Pericardium fibroblast (primary cell): ENCODE measurements around the gene OSCAR. TPM values are rescaled to one million over a fixed set of nuclear protein-coding genes. Genes with fewer than 3 reads are reported as not detected.

Source experiments
- total RNA-seq: library from RNA; depleted of rRNA; stranded (reverse); fragments of >200 nt; gene quantifications from 2 replicates; pipeline ENCODE4 v1.2.3, GENCODE V29; 2015

Gene OSCAR, protein sequence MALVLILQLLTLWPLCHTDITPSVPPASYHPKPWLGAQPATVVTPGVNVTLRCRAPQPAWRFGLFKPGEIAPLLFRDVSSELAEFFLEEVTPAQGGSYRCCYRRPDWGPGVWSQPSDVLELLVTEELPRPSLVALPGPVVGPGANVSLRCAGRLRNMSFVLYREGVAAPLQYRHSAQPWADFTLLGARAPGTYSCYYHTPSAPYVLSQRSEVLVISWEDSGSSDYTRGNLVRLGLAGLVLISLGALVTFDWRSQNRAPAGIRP
- total RNA-seq, result 0.35 and 2.3 TPM in 2 replicates

DNA sequence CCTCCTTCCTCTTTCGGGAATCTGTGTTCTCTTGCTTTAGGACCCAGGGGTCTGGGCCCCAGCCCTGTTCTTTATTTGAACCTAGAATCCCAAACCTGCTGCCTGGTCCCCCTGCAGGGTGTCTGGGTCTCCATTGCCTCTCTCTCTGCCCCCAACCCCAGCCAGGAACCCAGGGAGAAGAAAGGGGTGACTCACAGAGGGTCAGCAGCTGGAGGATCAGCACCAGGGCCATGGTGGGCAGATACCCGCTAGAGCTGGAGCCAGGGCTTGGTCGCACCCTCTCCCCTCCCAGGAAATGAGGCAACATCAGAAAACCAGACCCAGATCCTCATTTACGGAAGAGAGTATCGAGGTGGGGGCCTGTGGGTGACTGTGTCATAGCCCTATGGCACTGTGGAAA, at the start of gene OSCAR:
Gene OSCAR (minus strand): TSS at position 243 of the 400 bp plus-strand sequence. CDS start 11 bp downstream, at position 232.

DNA sequence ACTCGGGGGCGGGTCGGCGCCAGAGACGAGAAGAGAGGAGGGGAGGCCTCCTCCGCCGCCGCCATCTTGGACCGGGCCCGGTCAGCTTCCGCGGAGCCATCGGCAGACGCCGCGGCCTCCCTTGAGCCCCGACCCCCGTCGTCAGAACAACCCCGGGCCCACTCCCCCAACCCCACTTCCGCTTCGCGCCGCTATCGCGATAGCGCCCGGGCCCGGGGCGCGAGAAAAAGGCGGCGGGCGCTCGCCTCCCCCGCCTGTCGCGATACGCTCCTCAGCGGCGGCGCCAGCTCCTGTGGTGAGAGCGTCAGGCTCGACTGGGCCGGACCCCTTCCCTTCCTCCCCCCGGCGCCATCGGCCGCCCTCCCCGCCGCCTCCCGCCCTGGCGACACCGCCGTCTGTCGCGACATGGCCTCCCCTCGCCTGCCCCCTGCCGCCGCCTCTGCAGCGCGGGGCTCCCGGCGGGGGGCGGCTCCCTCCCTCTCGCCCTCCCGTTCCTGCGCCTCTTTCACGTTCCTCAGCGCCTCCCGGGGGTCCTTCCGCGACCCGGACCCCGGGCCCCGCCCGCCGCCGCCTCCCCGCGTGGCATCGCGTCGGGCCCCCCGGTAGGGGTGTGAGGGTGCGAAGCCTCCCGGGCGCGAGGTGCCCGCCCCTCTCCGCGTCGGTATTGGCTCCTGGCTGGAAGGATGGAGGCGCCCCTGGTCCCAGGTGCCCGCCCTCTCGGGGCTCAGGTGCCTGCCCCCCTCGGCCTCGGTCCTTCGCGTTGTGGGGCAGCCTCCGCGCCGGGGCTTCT, 37.3 kb upstream of the OSCAR start, which contains the start of gene CNOT3:
Gene CNOT3 (plus strand): TSS at position 64 of the 790 bp plus-strand sequence. CDS start 5,217 bp downstream, outside the sequence.

DNA sequence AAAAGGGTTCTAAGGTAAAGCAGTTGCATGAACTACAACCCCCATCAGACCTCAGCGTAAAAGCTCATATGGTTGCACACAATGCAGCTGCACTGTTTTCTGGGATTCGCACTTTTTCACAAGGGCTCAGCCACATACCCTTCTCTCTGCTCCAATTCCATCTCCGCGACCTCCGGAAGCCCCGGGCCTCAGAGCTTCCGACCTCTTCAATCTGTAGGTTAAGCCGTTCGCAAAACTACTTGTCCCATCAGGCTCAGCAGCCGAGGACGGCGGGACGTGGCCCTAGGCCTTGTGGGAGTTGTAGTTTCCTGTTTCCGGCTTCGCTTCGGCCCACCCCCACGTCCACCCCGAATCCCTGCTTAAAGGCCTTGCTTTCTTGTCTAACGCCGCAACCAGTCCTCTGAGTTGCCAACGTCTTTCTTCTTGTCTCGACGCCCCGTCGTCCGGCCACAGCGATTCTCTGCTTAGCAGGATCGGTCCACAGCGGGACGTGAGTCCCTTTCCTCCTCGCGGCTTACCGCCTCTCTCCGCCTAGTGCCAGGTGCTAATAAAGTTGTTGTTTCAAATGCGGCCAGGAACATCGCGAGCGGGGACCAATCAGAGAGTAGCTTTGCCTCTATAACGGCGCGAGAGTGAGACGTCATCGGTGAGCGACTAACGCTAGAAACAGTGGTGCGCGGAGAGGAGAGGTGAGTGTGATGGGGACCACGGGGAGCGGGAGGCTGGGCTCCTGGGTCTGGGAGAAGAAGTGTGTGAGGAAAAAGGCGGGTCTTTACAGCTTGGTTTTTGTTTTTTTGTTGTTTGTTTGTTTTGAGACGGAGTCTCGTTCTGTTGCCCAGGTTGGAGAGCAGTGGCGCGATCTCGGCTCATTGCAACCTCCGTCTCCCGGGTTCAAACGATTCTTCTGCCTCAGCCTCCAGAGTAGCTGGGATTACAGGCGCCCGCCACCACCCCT, 14.8 kb upstream of the OSCAR start, which contains the start of the genes PRPF31 and TFPT:
Gene PRPF31 (plus strand): TSS at position 646 of the 955 bp plus-strand sequence. CDS start 2,525 bp downstream, outside the sequence.
Gene TFPT (minus strand): TSS at position 549 of the 955 bp plus-strand sequence. CDS start 388 bp downstream, at position 161.

DNA sequence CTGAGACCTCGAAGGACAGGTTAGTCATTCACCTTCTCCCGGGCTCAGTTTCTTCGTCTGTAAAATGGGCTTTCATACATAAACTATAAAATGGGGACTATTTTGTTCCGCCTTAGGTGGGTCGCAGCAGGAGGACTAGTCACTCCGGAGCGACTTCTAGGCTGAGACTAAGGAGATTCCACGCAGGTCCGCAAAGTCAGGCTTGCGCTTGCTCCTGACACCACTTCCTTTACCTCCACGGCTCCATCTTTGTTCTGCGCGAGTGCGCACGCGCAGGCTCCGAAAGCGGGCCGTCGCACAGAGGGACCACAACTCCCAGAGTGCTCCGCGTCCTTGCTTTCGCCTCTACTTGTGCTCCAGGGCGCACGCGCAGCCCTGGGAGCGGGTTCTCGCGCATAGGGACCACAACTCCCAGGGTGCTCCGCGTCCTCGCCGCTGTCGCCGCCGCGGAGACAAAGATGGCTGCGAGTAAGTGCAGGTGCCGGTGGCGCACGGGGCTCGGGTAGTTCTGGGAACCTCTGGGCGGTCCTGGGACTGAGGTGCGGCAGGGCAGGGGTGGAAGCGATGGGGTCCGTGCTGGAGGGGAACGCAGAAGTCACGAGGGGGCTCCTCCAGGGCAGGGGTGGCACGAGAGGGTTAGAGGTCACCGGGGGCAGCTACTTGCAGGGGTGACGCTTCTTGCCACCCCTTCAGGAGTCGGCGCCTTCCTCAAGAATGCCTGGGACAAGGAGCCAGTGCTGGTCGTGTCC, 2.0 kb upstream of the OSCAR start, which contains the start of gene NDUFA3:
Gene NDUFA3 (plus strand): TSS at position 435 of the 749 bp plus-strand sequence. CDS start 24 bp downstream, at position 459.

DNA sequence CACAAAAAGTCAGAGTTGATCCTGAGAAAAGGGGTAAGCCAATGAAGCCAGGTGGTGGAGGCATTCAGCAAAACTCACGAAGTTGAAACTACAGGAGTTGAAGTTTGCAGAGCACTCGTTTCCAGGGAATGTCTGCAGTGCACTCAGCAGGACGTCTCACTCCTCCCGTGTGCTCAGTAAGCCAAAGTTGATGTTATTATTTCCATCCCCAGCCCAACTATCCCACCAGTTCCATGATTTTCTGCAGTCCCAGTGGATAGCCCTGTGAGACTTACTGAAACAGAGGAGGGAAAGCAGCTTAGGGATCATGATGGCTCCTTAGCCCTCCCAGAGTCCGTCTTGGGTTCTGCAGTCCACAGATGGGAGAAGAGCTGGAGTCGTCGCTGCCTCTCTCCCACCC, 19.6 kb downstream of the OSCAR start, which contains the start of gene TARM1:
Gene TARM1 (minus strand): TSS at position 334 of the 400 bp plus-strand sequence. CDS start 25 bp downstream, at position 309.

DNA sequence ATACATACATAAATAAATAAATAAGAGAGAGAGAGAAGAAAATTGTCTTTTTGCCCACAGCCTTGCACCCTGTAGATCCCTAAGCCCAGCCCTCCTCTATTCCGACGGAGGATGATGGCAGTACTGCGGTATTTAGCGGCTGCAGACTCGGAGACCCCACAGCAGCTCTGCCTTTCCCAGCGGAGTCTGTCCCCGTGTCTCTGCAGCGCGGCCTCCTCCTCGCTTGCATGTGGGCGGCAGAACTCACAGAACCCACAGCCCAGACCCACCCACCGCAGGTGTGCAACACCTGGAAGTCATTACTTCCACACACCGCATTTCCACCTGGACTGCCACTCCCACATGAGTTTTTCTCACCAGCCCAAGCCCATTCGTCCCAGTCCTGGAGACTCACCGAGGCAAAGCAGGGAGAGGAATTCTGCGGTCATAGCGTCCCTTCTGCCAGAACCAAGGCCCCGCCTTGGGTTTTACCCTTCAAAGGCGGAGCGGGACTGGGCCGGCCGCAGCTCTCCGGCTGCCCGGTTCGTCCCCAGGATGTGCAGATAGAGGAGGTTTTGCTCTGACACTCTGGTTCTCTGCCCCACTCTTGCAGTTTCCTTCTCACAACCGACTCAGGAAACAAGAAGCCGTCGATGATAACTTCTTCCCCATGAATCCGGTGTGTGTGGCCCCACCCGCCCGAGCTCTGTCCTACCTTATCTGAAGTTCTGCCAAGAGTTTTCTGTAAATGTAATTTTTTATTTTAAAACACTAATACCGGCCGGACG, 37.1 kb downstream of the OSCAR start, which contains the start of gene VSTM1:
Gene VSTM1 (minus strand): TSS at position 548 of the 767 bp plus-strand sequence. CDS start 120 bp downstream, at position 428.

Other genes starting within 250 kb of the OSCAR start
- gene MYADM, start 232.9 kb downstream of the OSCAR start, total RNA-seq, result 40.5 and 133 TPM in 2 replicates
- gene PRKCG, start 218.6 kb downstream of the OSCAR start, total RNA-seq, result not detected in 2 replicates
- 3.7 and 8.2 TPM in 2 replicates for gene CACNG7, start 191.5 kb downstream of the OSCAR start, total RNA-seq
- gene CACNG8, start 137.9 kb downstream of the OSCAR start, total RNA-seq, result 0.60 and 1.6 TPM in 2 replicates
- 0.09 and 0.23 TPM in 2 replicates for gene CACNG6, start 109.2 kb downstream of the OSCAR start, total RNA-seq
- gene VSTM1, start 36.9 kb downstream of the OSCAR start, total RNA-seq, result not detected in 2 replicates
- gene TARM1, start 19.4 kb downstream of the OSCAR start, total RNA-seq, result not detected in 2 replicates
- gene NDUFA3, start 2.1 kb upstream of the OSCAR start, total RNA-seq, result 15.9 and 35.4 TPM in 2 replicates
- gene TFPT, start 14.9 kb upstream of the OSCAR start, total RNA-seq, result 14.1 and 20.3 TPM in 2 replicates
- gene PRPF31, start 15.0 kb upstream of the OSCAR start, total RNA-seq, result 43.7 and 43.9 TPM in 2 replicates
- 10.7 and 18.0 TPM in 2 replicates for gene CNOT3, start 37.0 kb upstream of the OSCAR start, total RNA-seq
- 6.3 and 7.8 TPM in 2 replicates for gene LENG1, start 58.9 kb upstream of the OSCAR start, total RNA-seq
- 0.47 and 1.3 TPM in 2 replicates for gene TMC4, start 72.4 kb upstream of the OSCAR start, total RNA-seq
- 64.2 and 66.3 TPM in 2 replicates for gene MBOAT7, start 88.8 kb upstream of the OSCAR start, total RNA-seq
- 114 and 119 TPM in 2 replicates for gene TSEN34, start 90.5 kb upstream of the OSCAR start, total RNA-seq
- gene RPS9, start 100.1 kb upstream of the OSCAR start, total RNA-seq, result 2,453 and 3,108 TPM in 2 replicates
- gene LILRB3, start 122.2 kb upstream of the OSCAR start, total RNA-seq, result not detected in 2 replicates
- not detected in 2 replicates for gene LILRA6, start 142.0 kb upstream of the OSCAR start, total RNA-seq
- not detected in 2 replicates for gene LILRB5, start 156.5 kb upstream of the OSCAR start, total RNA-seq
- not detected in 2 replicates for gene LILRB2, start 180.3 kb upstream of the OSCAR start, total RNA-seq
- not detected in 2 replicates for gene LILRA5, start 212.4 kb upstream of the OSCAR start, total RNA-seq
- not detected in 2 replicates for gene LILRA4, start 238.4 kb upstream of the OSCAR start, total RNA-seq